HG03108 (cell line): ENCODE results near the gene HK1.
"Not testable (repeated sequence)": the region's sequence is repeated elsewhere in the genome, so short reads cannot be mapped to it uniquely, and the experiment has no call there.

Source experiments
- ATAC-seq: cut with Tn5 transposase; IDR thresholded peaks from one replicate; pipeline ENCODE4 v1.9.1; 2021; ENCODE audit warnings: moderate library complexity; ENCODE audit not compliant: unreplicated experiment

Gene HK1

DNA sequence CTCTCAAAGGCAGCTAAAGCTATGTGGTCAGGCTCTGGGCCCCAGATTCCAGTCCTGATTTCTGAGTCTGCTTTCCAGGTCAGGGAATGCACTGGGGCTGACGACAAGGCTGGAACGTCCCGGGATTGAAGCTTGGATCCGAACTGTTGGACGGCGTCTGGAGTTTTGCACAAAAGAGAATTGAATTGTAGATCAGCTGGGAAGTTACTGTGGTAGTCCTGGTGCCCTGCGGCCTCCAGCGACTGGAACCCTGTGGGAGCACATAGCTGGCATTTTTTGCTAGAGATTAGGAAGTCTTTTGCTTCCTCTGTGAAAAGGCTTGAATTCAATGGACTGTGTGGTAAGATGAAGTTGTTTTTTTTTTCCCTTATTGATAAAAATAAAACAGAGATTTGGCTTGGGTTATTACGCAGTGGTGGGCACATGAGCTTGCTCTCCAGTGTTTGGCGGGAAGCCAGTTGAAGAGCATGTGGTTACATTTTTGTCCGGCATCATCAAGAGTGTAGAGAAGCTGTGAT, at the start of gene HK1:
HK1 (plus strand) TSS at position 51 of the 518 bp plus-strand sequence.
- no peak for ATAC-seq

DNA sequence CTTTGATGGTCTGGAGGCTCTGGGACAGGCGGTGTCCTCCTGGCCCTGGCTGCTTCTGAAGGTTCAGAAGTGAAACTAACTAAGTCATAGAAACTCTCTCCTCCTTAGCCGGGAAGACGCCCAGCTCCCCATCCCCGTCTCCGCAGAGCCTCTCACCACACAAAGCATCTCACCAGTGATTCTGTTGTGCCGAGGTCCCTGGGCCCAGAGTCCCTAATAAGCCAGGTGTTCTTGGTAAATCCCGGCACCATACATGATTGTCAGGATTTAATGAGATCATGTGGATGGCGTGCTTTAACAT, 48.7 kb upstream of the HK1 start:
- ATAC-seq: no peak

DNA sequence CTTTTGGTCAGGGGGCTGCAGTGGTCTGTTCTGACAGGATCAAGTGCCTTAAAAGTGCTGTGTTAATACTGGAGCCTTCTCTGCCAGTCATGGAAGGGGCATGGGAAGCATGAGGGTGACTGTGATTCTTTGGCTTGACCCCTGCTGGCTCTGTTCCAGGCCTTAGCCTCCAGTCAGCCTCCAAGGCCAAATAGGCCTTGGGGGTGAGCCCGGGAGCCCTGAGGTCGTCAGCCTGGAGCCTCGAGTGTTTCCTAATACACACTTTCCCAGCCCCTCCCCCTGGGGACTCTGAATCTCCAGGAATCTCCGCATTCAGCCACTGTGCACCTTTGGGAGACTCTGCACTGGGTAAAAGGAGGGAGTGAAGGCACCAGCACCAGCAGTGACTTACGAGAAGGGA, 48.2 kb upstream of the HK1 start:
- ATAC-seq: no peak

DNA sequence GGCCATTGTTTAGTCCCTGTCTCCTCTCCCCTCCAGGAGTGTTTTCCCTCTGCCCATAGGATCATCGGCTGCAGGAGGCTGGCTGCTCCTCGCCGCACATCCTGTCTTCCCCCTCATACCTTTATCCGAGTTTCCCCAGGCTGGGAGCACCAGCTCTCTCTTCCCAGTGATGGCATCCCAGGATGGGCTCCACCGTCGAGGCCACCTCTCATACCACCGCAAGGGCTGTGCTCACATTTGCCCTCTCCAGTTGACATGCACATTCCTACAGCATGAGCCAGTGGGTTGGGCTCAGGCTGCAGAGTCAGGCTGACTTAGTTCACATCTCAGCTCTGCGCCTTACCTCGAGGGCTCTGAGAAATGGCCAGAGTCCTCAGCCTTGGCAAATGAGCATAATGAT, 46.0 kb upstream of the HK1 start:
- no peak for ATAC-seq

DNA sequence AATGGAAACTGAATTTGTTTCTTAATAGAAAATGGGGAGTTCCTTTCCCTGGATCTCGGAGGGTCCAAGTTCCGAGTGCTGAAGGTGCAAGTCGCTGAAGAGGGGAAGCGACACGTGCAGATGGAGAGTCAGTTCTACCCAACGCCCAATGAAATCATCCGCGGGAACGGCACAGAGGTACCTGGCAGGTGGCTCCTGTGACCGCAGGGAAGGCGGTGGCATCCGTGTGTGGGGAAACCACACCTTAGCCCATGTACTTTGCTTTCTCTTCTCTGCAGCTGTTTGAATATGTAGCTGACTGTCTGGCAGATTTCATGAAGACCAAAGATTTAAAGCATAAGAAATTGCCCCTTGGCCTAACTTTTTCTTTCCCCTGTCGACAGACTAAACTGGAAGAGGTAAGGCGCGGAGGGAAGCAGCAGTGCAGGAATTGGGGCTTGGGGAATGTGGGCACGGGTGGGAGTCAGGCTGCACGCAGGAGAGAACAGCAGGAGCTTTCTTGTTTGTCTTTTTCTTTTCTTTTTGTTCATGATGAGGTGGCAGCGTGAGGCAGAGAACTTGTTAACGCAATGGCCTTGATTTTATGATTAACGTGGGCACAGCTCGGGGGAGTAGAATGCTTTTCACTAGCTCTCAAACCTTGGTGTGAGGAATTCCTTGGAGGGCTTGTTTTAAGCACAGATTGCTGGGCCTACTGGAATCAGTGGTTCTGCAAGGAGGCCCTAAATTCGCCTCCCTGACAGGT, 45.4 kb upstream of the HK1 start:
- no peak for ATAC-seq

DNA sequence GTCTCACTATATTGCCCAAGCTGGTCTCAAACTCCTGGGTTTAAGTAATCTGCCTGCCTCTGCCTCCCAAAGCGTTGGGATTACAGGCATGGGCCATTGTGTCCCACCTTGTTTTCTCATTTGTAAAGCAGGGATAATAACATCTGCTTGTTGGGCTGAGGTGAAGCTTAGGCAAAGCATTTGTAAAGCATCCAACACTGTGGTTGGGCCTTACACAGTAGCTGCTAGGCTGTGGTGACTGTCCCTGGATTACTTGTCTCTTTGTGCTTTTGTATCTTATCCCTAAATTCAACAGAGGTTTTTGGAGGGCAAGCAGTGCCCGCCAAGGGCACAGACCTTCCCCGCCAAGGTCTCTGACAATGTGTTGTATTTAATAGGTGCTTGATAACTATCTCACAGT, 43.8 kb upstream of the HK1 start:
- no peak for ATAC-seq

DNA sequence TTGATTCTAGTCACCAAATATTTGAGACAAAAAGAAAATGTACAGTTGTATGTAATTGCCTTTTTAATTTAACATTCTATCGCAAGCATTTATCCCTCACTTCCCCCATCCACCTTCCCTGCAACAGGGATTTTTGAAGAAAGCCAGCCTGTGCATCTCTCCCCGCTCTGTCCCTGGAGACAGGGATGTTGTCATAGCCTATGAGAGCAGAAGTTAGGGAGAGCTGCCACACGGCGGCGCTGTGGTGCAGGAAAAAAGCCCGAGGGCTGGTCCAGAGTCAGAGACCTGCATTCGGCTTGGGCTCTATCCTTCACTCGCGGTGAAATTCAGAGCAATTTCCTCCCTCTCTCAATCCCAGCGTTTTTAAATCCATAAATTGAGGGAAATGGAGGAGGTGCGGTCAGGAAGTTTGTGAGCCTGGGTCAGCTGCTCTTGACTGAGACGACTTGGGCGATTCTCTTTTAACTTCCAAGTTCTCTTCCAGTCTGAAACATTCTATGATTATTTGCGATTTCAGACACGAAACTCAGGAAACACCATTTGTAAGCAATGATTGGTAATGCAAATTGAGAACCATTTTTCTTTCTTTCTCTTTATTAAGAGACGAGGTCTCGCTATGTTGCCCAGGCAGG, 40.7 kb upstream of the HK1 start:
- peak; percentile 96 for ATAC-seq

DNA sequence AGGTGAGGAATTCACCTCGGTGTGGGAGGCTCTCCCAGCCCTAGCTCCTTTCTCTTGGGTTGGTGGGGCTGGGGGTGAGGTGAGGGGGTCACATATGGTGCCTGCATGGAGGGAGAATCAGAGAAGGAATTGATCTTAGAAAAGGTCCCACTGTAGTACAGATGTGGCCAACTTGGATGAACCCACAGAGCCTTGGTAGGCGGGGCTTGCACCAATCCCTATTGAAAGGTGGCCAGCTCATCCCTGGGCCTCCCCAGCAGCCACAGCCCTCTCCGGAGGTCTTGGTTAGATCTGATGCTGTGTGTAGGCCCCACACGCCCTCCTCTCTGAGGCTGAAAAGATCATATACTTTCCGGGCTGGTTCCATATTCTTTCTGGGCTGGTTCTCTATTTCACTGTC, 39.2 kb upstream of the HK1 start:
- no peak for ATAC-seq

DNA sequence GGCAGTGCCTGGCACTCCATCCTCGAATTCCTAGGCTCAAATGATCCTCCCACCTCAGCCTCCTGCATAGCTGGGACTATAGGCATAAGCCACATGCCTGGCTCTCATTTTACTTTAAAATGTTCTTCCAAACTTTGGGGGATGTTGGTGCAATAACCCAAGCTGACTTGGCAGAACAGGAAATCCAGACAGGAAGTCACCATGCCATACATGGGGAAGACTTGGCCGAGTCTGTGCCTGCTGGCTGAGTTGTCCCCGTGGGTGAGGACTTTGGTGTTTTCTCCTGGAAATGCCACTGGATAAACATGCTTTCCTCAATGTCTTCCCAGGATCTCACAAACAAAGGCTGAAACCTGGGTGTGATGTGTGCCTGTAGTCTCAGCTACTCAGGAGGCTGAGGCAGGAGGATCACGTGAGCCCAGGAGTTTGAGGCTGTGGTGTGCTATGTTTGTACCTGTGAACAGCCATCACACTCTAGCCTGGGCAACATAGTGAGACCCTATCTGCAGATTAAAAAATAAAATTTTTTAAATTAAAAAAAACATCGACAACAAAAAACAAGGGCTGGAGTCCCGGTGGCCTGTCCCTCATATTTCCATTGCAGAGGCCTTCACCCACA, 38.4 kb upstream of the HK1 start:
- no peak for ATAC-seq

DNA sequence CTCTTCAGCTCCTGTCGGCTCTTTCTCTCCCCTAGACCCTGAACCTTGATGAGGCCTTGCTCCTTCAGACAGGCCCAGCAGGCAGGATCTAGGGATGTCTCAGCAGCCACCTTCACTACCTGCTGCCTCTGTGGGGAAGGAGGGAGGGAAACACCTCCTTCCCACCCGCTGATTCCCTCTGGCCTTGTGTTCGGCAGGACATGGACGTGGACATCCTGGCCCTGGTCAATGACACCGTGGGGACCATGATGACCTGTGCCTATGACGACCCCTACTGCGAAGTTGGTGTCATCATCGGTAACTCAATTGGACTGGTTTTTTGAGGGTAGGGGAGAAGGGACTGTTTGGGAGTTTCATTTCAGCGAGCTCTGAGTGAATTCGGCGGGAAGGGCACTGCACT, 37.8 kb upstream of the HK1 start:
- ATAC-seq: no peak

DNA sequence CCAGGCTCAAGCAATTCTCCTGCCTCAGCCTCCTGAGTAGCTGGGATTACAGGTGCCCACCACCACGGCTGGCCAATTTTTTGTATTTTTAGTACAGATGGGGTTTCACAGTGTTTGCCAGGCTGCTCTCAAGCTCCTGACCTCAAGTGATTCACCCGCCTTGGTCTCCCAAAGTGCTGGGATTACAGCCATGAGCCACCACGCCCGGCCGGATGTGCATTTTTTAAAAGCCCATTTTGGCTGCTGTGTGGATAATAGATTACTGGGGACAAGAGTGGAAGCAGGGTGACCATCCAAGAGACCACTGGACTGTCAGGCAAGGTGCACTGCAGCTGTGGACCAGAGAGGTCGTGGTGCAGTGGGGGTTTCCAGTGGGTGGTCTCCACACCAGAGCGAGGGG, 36.7 kb upstream of the HK1 start:
- no peak for ATAC-seq

DNA sequence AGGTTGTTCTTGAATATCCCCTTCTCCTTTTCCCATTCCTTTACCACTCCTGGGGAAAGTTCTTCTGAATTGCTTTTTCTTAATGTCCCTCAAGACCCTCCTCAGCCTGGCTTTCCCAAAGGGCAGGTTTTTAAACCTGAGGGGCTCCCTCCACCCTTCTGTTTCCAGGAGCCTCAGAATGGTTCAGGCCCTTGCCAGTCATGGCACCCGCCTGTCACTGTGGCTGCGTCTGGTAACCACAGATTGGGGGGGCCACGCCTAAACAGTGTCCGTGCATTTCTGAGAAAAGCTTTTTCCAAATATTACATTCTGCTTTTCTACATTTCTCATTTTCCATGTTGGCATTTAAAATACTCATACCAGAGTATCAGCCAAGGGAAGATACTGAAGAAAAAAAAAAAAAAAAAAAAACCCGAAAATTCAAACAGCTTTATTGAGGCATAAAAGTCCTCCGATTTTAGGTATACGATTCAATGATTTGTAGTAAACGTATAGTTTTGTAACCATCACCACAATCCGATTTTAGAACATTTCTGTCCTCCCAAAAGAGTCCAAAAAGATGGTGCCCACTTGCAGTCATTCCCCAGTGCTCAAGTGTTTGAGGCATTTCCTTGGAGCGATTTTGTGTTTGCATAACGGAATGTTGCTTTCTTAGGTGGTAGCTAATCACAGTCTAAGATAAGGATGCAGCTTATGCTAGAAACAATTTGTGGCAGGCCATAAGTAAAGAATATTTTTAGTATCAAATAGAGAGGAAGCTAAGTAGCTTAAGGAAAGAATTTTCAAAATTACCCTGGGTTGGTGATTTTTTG, 36.0 kb upstream of the HK1 start:
- ATAC-seq: no peak

DNA sequence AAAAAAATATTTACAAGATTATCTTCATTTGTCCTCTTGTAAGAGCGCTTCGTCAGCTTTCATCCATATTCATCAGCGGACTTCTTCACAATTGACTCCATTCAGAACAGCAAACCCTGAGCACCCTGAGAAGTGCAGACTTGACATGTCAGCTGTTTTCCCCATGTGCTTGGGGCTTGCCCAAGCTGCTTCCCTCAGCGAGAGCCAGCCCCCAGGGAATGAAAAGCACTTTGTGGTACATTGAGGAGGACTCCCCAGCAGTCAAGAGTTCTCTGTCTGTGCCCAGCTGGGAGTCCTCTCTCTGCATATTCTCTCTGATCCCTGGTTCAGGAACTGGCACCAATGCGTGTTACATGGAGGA, 35.5 kb upstream of the HK1 start:
- ATAC-seq: no peak

DNA sequence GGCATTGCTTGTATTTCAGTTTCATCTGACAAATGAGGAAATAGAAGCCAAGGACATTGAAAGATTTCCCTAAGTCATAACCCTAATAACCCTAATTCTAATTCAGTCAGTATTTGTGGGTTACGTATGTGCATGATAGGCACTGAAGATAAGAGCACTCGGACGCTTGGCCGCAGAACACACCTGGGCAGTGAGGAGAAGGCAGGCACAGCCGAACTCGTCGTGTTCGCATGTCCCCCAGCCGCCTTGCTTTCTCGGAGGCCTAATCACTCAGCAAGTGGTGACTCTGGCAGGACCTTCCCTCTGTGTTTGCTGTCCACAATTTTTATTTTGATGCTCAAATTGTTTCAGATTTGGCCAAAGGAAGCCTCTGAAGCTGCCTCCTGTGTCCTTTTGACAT, 34.5 kb upstream of the HK1 start:
- ATAC-seq: no peak

DNA sequence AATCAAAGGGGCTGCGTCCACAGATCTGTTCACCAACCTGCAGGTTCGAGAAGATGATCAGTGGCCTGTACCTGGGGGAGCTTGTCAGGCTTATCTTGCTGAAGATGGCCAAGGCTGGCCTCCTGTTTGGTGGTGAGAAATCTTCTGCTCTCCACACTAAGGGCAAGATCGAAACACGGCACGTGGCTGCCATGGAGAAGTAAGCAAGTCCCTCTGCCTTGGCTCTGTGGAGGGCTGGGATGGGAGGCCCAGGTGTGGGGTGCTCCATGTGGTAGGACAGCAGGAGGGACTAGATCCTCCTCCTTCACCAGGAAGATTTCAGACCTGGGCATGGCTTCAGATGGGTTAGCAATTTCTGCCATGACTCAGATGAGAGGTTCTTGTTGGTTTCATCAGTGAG, 32.3 kb upstream of the HK1 start:
- no peak for ATAC-seq

DNA sequence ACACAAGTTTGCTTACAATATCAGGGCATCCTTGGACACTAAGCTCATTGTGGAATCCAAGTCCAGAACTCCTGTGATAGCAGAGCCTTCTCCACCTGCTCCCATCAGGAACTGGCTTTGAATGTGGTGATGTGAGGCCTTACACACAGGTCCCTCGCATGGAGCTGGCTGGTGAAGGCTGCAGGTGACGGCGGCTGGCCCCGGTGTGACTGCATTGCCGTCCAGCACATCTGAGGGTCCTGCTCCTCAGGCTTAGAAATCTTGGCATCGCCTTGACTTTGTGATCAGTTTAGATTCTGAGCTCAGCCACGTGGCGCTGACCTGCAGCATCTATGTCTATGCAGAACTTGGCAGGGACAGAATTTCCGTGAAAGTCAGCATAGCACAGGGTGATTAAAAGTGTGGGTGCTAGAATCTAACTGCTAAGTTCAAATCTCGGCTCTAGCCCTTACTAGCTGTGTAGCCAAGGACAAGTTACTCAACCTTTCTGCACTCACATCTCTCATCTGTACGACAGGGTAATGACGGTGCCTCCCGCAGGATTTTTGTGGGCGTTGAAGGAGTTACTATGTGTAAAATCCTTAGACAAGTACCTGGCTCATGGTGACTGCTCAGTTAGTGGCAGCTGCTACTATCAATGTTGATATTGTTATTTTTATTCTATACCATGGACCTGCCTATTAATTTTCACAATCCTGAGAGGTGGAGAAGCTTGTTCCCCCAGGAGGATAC, 31.5 kb upstream of the HK1 start:
- no peak for ATAC-seq

DNA sequence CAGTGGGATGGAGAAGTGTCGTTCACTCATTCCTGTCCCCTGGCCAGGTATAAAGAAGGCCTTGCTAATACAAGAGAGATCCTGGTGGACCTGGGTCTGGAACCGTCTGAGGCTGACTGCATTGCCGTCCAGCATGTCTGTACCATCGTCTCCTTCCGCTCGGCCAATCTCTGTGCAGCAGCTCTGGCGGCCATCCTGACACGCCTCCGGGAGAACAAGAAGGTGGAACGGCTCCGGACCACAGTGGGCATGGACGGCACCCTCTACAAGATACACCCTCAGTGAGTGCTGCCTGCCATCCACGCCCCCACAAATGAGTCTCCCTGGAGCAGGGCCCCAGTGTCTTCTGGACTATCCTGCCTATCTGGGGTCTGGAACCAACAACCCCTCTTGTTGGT, 31.0 kb upstream of the HK1 start:
- no peak for ATAC-seq

DNA sequence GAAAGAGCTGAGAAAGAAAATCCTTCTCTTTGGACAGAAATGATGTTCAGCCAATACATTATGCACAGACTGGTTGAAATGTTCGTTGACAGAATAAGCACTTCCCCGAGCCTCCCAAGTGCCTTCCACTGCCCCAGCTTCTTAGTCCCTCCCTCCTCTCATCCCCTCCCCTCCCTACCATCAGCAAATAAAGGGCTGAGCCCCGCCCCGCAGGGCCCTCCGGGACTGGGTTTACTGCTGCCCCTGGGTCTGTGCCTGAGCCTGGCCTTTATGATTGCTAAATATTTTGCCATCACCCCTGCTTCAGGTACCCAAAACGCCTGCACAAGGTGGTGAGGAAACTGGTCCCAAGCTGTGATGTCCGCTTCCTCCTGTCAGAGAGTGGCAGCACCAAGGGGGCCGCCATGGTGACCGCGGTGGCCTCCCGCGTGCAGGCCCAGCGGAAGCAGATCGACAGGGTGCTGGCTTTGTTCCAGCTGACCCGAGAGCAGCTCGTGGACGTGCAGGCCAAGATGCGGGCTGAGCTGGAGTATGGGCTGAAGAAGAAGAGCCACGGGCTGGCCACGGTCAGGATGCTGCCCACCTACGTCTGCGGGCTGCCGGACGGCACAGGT, 30.1 kb upstream of the HK1 start:
- ATAC-seq: no peak

DNA sequence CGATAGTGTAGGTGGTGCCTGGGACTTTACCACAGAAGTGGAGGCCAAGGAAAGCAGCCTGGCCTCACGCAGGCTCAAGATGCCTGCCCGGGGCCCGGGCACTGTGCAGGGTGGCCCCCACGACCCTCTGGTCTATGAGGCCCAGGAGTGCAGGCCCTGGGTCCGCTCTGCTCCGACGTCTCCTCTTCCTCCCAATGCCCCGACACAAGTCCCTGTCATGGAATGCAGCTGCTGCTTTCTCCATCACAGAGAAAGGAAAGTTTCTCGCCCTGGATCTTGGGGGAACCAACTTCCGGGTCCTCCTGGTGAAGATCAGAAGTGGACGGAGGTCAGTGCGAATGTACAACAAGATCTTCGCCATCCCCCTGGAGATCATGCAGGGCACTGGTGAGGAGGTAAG, 28.3 kb upstream of the HK1 start:
- ATAC-seq: no peak

DNA sequence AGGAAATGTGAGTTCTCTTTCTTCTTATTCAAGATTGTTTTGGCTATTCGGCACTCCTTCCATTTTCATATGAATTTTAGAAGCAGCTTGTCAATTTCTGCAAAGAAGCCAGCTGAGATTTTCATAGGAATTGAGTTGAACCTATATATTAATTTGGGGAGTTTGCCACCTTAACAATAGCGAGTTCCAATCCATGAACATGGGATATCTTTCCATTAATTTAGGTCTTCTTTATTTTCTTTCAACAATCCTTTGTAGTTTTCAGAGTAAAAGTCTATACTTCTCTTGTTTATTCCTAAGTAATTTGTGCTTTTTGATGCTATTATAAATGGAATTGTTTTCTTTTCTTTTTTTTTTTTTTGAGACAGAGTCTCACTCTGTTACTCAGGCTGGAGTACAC, 26.9 kb upstream of the HK1 start:
- ATAC-seq: not testable (repeated sequence)

DNA sequence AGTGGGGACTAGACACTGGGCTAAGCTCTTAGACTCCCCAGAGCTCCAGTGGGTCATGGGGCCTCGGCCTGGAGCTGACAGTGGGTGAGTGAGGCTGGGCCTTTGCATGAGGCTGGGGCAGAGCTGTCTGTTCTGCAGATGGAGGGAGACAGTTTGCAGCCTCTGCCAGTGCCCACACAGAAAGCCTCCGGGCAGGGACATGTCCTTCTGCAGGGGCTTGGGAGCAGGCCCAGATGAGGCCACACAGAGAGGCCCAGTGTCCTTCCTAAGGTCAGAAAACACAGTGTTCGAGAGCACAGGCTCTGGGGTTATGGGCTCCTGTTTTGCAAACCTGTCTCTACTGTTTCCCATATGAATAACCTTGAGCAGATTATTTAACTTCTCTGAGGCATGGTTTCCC, 25.1 kb upstream of the HK1 start:
- no peak for ATAC-seq
